ENCODE data around the gene TRAF6. TPM values are rescaled to one million over a fixed set of nuclear protein-coding genes. Genes with fewer than 3 reads are reported as not detected.

TRAF6 gene
- total RNA-seq, 1 donor from 2014 or later = 6.1 TPM

DNA sequence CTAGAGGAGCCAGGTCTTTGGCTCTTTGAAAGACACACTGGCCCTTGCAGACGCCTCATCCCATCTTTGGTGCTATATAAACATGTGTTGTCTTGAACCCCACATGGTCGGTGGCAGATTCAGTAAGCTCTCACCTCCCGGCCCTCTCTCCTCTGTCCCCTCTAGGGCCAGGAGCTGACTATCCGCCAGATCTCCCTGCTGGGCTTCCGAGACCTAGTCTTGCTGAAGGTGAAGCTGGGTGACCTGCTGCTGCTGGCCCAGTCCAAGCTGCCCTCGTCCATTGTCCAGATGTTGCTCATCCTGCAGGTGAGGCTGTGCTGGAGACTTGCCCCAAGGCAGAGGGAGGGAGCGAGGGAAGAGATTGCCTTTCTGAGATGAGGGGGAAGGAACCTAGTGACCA, 63.9 kb downstream of the TRAF6 start:
- H3K4me3 ChIP-seq (ENCODE audit: low read depth, low read length) = no peak overlapping the region
- no peaks in the 10 kb centered on the region for H3K27me3 ChIP-seq (ENCODE audit: control insufficient read depth, insufficient read depth, low read length)
- DNase-seq (ENCODE audit: low read depth) (no peak), FAIRE-seq (no peak)
- H3K36me3 ChIP-seq (ENCODE audit: control insufficient read depth, insufficient read depth, low read length) = no peaks in the 10 kb centered on the region
- TF ChIP-seq, protein P1, sequence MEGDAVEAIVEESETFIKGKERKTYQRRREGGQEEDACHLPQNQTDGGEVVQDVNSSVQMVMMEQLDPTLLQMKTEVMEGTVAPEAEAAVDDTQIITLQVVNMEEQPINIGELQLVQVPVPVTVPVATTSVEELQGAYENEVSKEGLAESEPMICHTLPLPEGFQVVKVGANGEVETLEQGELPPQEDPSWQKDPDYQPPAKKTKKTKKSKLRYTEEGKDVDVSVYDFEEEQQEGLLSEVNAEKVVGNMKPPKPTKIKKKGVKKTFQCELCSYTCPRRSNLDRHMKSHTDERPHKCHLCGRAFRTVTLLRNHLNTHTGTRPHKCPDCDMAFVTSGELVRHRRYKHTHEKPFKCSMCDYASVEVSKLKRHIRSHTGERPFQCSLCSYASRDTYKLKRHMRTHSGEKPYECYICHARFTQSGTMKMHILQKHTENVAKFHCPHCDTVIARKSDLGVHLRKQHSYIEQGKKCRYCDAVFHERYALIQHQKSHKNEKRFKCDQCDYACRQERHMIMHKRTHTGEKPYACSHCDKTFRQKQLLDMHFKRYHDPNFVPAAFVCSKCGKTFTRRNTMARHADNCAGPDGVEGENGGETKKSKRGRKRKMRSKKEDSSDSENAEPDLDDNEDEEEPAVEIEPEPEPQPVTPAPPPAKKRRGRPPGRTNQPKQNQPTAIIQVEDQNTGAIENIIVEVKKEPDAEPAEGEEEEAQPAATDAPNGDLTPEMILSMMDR (IDR thresholded peaks at IDR 0.05; ENCODE audit: insufficient read depth, low read length, severe bottlenecking) = no peak

DNA sequence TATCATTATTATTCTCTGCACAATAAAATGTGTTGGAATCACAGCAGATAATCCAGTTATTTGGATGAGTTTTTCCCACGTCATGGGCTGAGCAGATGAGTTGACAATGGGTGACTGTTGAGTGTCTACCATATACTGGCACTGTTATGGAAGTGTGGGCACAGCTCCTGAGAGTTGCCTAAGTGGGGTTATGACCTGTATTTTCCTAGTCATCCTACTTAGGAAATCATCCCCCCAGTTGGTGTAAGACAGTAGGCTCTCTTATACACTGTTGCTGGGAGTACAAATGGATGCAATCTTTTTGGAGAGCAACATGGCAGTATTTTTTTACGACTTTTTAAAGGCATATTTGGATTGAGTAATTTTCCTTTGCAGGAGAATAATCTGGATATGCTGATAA, 66.4 kb downstream of the TRAF6 start:
- DNase-seq (ENCODE audit: low read depth) (no peak), FAIRE-seq (no peak)
- H3K27me3 ChIP-seq (ENCODE audit: control insufficient read depth, insufficient read depth, low read length) = no peaks in the 10 kb centered on the region
- TF ChIP-seq, protein P1 (IDR thresholded peaks at IDR 0.05; ENCODE audit: insufficient read depth, low read length, severe bottlenecking) = no peak
- no peak overlapping the region for H3K4me3 ChIP-seq (ENCODE audit: low read depth, low read length)
- peaks cover 2% of the 10 kb centered on the region for H3K36me3 ChIP-seq (ENCODE audit: control insufficient read depth, insufficient read depth, low read length)

DNA sequence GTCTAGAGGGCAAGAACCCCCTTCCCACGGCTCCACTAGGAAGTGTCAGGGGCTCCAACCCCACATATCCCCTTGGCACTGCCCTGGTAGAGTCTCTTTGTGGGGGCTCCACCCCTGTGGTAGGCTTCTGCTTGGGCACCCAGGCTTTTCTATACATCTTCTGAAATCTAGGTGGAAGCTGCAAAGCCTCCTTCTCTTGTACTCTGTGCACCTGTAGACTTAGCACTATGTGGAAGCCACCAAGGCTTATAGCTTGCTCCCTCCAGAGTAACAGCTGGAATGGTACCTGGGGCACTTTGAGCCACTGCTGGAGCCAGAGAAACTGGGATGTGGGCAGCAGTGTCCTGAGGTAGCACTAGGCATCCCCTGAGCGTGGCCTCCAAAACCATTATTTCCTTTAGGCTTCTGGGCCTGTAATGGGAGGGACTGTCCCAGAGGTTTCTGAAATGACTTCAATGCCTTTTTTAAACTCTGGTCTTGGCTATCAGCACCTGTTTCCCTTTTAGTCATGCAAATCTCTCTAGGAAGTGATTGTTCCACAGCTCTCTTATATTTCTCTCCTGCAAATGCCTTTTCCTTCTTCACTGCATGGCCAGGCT, 68.4 kb downstream of the TRAF6 start:
- Histone ChIP-seq H3K27me3 (ENCODE audit: control insufficient read depth, insufficient read depth, low read length) (no peaks in the 10 kb centered on the region), H3K4me3 (ENCODE audit: low read depth, low read length) (no peak overlapping the region), H3K36me3 (ENCODE audit: control insufficient read depth, insufficient read depth, low read length) (peaks cover 2% of the 10 kb centered on the region)
- DNase-seq (ENCODE audit: low read depth) (no peak), FAIRE-seq (no peak)
- TF ChIP-seq, protein P1 (IDR thresholded peaks at IDR 0.05; ENCODE audit: insufficient read depth, low read length, severe bottlenecking) = no peak

DNA sequence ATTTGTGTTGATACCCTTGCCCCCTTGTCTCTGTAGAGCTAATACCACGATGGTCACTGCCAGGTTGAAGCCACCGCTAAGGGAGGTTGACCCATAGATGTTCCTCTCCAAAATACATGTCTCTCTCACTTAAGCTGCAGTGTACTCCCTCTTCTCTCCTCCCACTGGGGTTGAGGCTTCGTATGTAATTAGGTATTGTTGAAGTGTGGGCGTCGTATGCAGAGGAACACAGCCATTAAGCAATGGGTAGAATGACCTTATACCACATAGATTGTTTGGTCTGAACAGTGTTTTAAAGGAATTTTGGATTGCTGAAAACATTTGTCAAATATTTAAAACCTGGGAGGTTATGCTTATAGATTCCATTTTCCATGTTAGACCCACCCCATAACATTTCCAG, 71.9 kb downstream of the TRAF6 start:
- no peak for FAIRE-seq
- TF ChIP-seq, protein P1 (IDR thresholded peaks at IDR 0.05; ENCODE audit: insufficient read depth, low read length, severe bottlenecking) = no peak
- H3K36me3 ChIP-seq (ENCODE audit: control insufficient read depth, insufficient read depth, low read length) = peaks cover 2% of the 10 kb centered on the region
- H3K4me3 ChIP-seq (ENCODE audit: low read depth, low read length) = no peak overlapping the region
- H3K27me3 ChIP-seq (ENCODE audit: control insufficient read depth, insufficient read depth, low read length) = no peaks in the 10 kb centered on the region
- DNase-seq (ENCODE audit: low read depth) = no peak

DNA sequence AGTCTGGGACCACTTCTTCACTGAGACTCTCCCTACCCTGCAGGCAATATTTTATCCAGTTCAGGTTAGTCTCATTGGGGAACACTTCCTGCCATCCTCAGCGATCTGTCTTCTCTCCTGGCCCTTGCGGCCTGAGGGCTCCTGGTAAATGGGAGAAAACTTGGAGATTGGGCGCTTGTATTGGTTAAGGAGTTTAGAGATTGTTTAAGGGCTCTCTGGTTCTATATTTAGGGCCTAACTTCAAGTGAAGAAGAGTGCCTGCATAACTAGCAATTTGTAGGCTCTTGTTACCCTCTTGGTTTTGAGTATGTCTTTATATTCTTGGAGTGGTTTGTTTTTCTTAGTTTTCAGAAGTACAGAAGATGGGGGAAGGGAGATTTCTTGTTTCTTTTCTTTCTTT, 72.7 kb downstream of the TRAF6 start:
- Histone ChIP-seq H3K4me3 (ENCODE audit: low read depth, low read length) (no peak overlapping the region), H3K27me3 (ENCODE audit: control insufficient read depth, insufficient read depth, low read length) (no peaks in the 10 kb centered on the region), H3K36me3 (ENCODE audit: control insufficient read depth, insufficient read depth, low read length) (peaks cover 2% of the 10 kb centered on the region)
- TF ChIP-seq, protein P1 (IDR thresholded peaks at IDR 0.05; ENCODE audit: insufficient read depth, low read length, severe bottlenecking) = no peak
- FAIRE-seq (no peak), DNase-seq (ENCODE audit: low read depth) (no peak)

Other genes with a start within 250 kb of the TRAF6 start
- 7.8 and 9.2 TPM in 2 replicates for gene COMMD9, start 220.8 kb downstream of the TRAF6 start, total RNA-seq
- 6.3 and 10.0 TPM in 2 replicates for gene PRR5L, start 214.0 kb downstream of the TRAF6 start, total RNA-seq
- gene RAG1, start 57.7 kb upstream of the TRAF6 start, total RNA-seq = 1.3 and 1.7 TPM in 2 replicates
- 16.1 and 17.2 TPM in 2 replicates for gene IFTAP, start 84.2 kb upstream of the TRAF6 start, total RNA-seq
- not detected in 2 replicates for gene RAG2, start 88.0 kb upstream of the TRAF6 start, total RNA-seq

Measured in bronchial epithelial cell (primary cell).